ENCODE results near the gene RAB24.

The RAB24 gene

GRCh38 chr5:177332896-177333260 lies 29.4 kb upstream of the RAB24 start:
- no peaks in the 10 kb centered on the region for H3K9me3 ChIP-seq (ENCODE audit: insufficient read depth, low read length)
- TF ChIP-seq EZH2phosphoT487 (conservative IDR thresholded peaks at IDR 0.05; ENCODE audit: low read length) (no peak), CTCF (IDR thresholded peaks at IDR 0.05; ENCODE audit: insufficient read depth, low read length, poor library complexity, severe bottlenecking) (no peak)
- H3K36me3 ChIP-seq (ENCODE audit: low read length) = 0 out of 2 replicates have a peak, but pooled peaks cover 7% of the 10 kb centered on the region
- H3K9me2 ChIP-seq (replicated peaks; ENCODE audit: insufficient read depth, low read length) = no peaks in the 10 kb centered on the region
- H3K27ac ChIP-seq (ENCODE audit: low read depth, low read length) = no peak overlapping the region
- no peaks in the 10 kb centered on the region for H3K27me3 ChIP-seq (ENCODE audit: low read length)
- no peak overlapping the region for H2AFZ ChIP-seq (ENCODE audit: low read depth, low read length, severe bottlenecking)
- H3K4me3 ChIP-seq (ENCODE audit: insufficient read depth, low read length, poor library complexity, severe bottlenecking) = no peak overlapping the region
- H3K79me2 ChIP-seq (ENCODE audit: insufficient read depth, low read length) = no peaks in the 10 kb centered on the region
- no peak overlapping the region for H3K9ac ChIP-seq (ENCODE audit: low read length)
- H3F3A ChIP-seq (ENCODE audit: insufficient read depth) = no peaks in the 10 kb centered on the region
- no peaks in the 10 kb centered on the region for H4K20me1 ChIP-seq (ENCODE audit: low read depth, low read length)
- H3K4me2 ChIP-seq (ENCODE audit: low read depth, low read length, poor library complexity, severe bottlenecking) = no peak overlapping the region

DNA sequence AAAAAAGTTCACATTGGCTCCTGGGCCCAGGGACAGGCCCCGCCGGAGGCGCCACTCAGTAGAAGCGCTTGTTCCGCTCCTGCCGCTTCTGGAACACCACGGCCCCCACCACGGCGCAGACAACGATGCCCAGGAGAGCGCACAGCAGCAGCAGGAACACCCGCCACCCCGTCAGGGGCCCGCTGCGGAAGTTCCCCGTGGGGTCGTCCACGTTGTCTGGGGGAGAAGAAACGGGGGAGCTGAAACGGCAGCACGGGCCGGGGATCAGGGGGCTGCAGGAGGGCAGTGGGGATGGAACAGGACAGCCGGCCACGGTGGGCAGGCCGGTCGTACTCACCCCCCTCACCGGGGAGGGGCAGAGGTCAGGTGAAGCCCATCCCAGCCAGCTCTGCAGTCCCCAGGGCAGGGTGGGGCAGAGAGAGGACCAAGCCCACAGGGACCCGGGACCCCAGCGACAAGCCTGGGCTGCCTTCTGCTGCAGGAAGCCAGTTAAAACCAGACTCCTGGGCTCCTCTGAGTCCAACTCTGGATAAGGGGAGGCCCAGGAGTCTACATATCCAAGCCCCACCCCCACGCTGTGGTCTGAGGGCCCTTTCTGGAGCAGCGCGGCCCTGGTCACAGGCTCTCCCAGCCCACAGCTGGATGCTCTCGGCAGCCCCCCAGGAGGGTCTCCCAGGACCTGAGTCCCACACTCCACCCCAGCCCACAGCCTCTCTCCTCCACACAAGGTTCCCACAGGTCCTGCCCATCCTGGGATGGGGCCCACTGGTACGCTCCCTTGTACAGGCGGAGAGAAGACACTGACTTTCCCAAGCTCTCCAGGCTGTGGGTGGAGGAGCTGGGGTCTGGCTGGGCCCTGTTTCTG lies 28.7 kb upstream of the RAB24 start:
- no peaks in the 10 kb centered on the region for H3K27me3 ChIP-seq (ENCODE audit: low read length)
- no peak overlapping the region for H3K9ac ChIP-seq (ENCODE audit: low read length)
- H3K9me2 ChIP-seq (replicated peaks; ENCODE audit: insufficient read depth, low read length) = no peaks in the 10 kb centered on the region
- H3K4me2 ChIP-seq (ENCODE audit: low read depth, low read length, poor library complexity, severe bottlenecking) = no peak overlapping the region
- TF ChIP-seq CTCF (IDR thresholded peaks at IDR 0.05; ENCODE audit: insufficient read depth, low read length, poor library complexity, severe bottlenecking) = no peak
- no peak for TF ChIP-seq EZH2phosphoT487 (conservative IDR thresholded peaks at IDR 0.05; ENCODE audit: low read length)
- H3K27ac ChIP-seq (ENCODE audit: low read depth, low read length) = no peak overlapping the region
- no peaks in the 10 kb centered on the region for H3K9me3 ChIP-seq (ENCODE audit: insufficient read depth, low read length)
- 0 out of 2 replicates have a peak, but pooled peaks cover 7% of the 10 kb centered on the region for H3K36me3 ChIP-seq (ENCODE audit: low read length)
- H3K79me2 ChIP-seq (ENCODE audit: insufficient read depth, low read length) = no peaks in the 10 kb centered on the region
- H3K4me3 ChIP-seq (ENCODE audit: insufficient read depth, low read length, poor library complexity, severe bottlenecking) = no peak overlapping the region
- no peaks in the 10 kb centered on the region for H3F3A ChIP-seq (ENCODE audit: insufficient read depth)
- no peaks in the 10 kb centered on the region for H4K20me1 ChIP-seq (ENCODE audit: low read depth, low read length)
- H2AFZ ChIP-seq (ENCODE audit: low read depth, low read length, severe bottlenecking) = no peak overlapping the region

- Histone ChIP-seq H2AFZ (ENCODE audit: low read depth, low read length, severe bottlenecking) (no peak overlapping the region), H3K4me2 (ENCODE audit: low read depth, low read length, poor library complexity, severe bottlenecking) (no peak overlapping the region), H3K9ac (ENCODE audit: low read length) (no peak overlapping the region), H3K27me3 (ENCODE audit: low read length) (no peaks in the 10 kb centered on the region), H3K36me3 (ENCODE audit: low read length) (0 out of 2 replicates have a peak, but pooled peaks cover 7% of the 10 kb centered on the region), H3K27ac (ENCODE audit: low read depth, low read length) (no peak overlapping the region), H3K9me2 (replicated peaks; ENCODE audit: insufficient read depth, low read length) (no peaks in the 10 kb centered on the region), H3K4me3 (ENCODE audit: insufficient read depth, low read length, poor library complexity, severe bottlenecking) (no peak overlapping the region), H3F3A (ENCODE audit: insufficient read depth) (no peaks in the 10 kb centered on the region), H3K9me3 (ENCODE audit: insufficient read depth, low read length) (no peaks in the 10 kb centered on the region), H3K79me2 (ENCODE audit: insufficient read depth, low read length) (no peaks in the 10 kb centered on the region), H4K20me1 (ENCODE audit: low read depth, low read length) (no peaks in the 10 kb centered on the region)
- no peak for TF ChIP-seq CTCF (IDR thresholded peaks at IDR 0.05; ENCODE audit: insufficient read depth, low read length, poor library complexity, severe bottlenecking)
- TF ChIP-seq EZH2phosphoT487 (conservative IDR thresholded peaks at IDR 0.05; ENCODE audit: low read length) = no peak
Measured at GRCh38 chr5:177330991-177331842, 27.7 kb upstream of the RAB24 start.

Data from SU-DHL-6 (cell line).